Fibroblast of lung (primary cell): ENCODE measurements around the gene FYB2. TPM values are rescaled to one million over a fixed set of nuclear protein-coding genes. Genes with fewer than 3 reads are reported as not detected.
A peak's percentile ranks its signal among the peaks of the same experiment; 100 is the strongest.

Experiments
- DNase-seq, 2 donors: peaks; one replicate each; pipeline versions ENCODE4 v3.0.0 to v3.0.0-alpha.2; 2010; ENCODE audit warnings: low read depth in 2 of 2
- H2AFZ ChIP-seq: 2 replicates; pipeline ENCODE4 v1.5.1; 2012; ENCODE audit warnings: low read length, control low read depth, inconsistent platforms
- H3K27ac ChIP-seq: 2 replicates; pipeline ENCODE4 v1.5.1; 2011; ENCODE audit warnings: low read length, control low read depth; ENCODE audit not compliant: insufficient read depth
- H3K27me3 ChIP-seq: 2 replicates; pipeline ENCODE4 v1.5.1; 2011; ENCODE audit warnings: mild to moderate bottlenecking, low read length; ENCODE audit not compliant: control insufficient read depth, insufficient read depth
- H3K36me3 ChIP-seq: 2 replicates; pipeline ENCODE4 v1.5.1; 2011; ENCODE audit warnings: low read length; ENCODE audit not compliant: control insufficient read depth, insufficient read depth
- H3K4me1 ChIP-seq: 2 replicates; pipeline ENCODE4 v1.5.1; 2011; ENCODE audit warnings: low read length; ENCODE audit not compliant: control insufficient read depth, insufficient read depth; ENCODE audit errors: extremely low read depth
- H3K4me2 ChIP-seq: 2 replicates; pipeline ENCODE4 v1.5.1; 2011; ENCODE audit warnings: low read length, control low read depth; ENCODE audit not compliant: insufficient read depth; ENCODE audit errors: extremely low read depth
- H3K4me3 ChIP-seq, 4 experiments: fragments of 200-600 bp in 1 of 4; sonication (generic) in 1 of 4; replicated peaks in 1 of 4; 2 replicates each; pipeline ENCODE4 v1.5.1; 2011 to 2016; ENCODE audit warnings: low read length in 4 of 4, low read depth in 3 of 4, mild to moderate bottlenecking in 3 of 4, control low read depth in 2 of 4, inconsistent platforms in 1 of 4, mixed read lengths in 1 of 4; ENCODE audit not compliant: insufficient read depth in 1 of 4; ENCODE audit errors: control extremely low read depth in 1 of 4
- H3K79me2 ChIP-seq: 2 replicates; pipeline ENCODE4 v1.5.1; 2012; ENCODE audit warnings: mild to moderate bottlenecking, low read length, inconsistent platforms; ENCODE audit not compliant: control insufficient read depth, insufficient read depth
- H3K9ac ChIP-seq: 2 replicates; pipeline ENCODE4 v1.5.1; 2011; ENCODE audit warnings: mild to moderate bottlenecking, low read length, control low read depth; ENCODE audit not compliant: insufficient read depth
- H3K9me3 ChIP-seq: 2 replicates; pipeline ENCODE4 v1.5.1; 2012; ENCODE audit warnings: low read depth, low read length; ENCODE audit not compliant: control insufficient read depth, insufficient read depth
- H4K20me1 ChIP-seq: 2 replicates; pipeline ENCODE4 v1.5.1; 2011; ENCODE audit warnings: low read length; ENCODE audit not compliant: control insufficient read depth, insufficient read depth; ENCODE audit errors: extremely low read depth
- CTCF ChIP-seq, 2 donors: IDR thresholded peaks in 1 of 2; conservative IDR thresholded peaks in 1 of 2; 1 replicate in 1 of 2; 2 replicates in 1 of 2; pipeline ENCODE4 v1.5.1; 2011 to 2012; ENCODE audit warnings: low read length in 2 of 2, control low read depth in 1 of 2, inconsistent platforms in 1 of 2, low read depth in 1 of 2, mild to moderate bottlenecking in 1 of 2
- EZH2 ChIP-seq: IDR thresholded peaks from 2 replicates; pipeline ENCODE4 v1.5.1; 2012; ENCODE audit warnings: low read length, control low read depth, mild to moderate bottlenecking; ENCODE audit errors: missing control alignments
- polyA plus RNA-seq, 2 donors: library from polyadenylated mRNA; depleted of rRNA in 1 of 2; stranded (reverse) in 1 of 2; unstranded in 1 of 2; fragments of >200 nt; gene quantifications; 2 replicates each; pipeline ENCODE4 v1.2.1, GENCODE V29; 2011 to 2012; ENCODE audit warnings: missing spikeins in 1 of 2
- total RNA-seq: library from RNA; depleted of rRNA; stranded (reverse); fragments of >200 nt; gene quantifications from 2 replicates; pipeline ENCODE4 v1.2.1, GENCODE V29; 2014

The FYB2 gene
- total and polyA plus RNA-seq, 2 donors (not counting 1 experiment from before 2014, with no cell fraction given): not detected

DNA sequence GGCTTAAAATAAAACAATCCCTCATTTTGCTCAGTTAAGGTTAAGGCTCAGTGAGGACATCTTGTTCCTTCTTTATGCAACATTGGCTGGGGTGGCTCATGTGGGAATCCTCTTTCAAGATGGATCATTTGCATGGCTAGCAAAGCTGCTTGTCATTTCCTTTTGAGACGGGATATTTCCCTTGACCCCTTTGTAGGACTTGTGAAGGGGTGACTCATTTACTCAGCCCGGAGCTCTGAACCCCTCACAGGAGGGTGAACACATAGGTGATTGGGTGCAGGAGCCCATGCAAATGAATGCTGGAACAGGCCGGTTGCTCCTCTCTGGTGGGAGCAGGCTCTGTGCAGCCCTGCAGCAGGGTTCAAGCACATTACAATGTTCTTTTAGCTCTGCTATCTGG lies 19.6 kb upstream of the FYB2 start:
- Histone ChIP-seq H3K27me3 (no peaks in the 10 kb centered on the region), H3K4me3 (no peak overlapping the region), H3K9ac (no peak overlapping the region), H3K9me3 (no peaks in the 10 kb centered on the region), H3K4me2 (no peak overlapping the region), H3K27ac (no peak overlapping the region), H4K20me1 (no peaks in the 10 kb centered on the region), H3K4me1 (no peaks in the 10 kb centered on the region), H3K36me3 (no peaks in the 10 kb centered on the region), H3K79me2 (no peaks in the 10 kb centered on the region), H2AFZ (no peak overlapping the region)
- no peak for TF ChIP-seq EZH2
- no peak for TF ChIP-seq CTCF (conservative IDR thresholded peaks at IDR 0.05 in 1 of 2, IDR thresholded peaks at IDR 0.05 in 1 of 2; ENCODE audit: low read depth in 1 of 2, low read length in 2 of 2)
- peak; percentile 24 to 32 for DNase-seq

DNA sequence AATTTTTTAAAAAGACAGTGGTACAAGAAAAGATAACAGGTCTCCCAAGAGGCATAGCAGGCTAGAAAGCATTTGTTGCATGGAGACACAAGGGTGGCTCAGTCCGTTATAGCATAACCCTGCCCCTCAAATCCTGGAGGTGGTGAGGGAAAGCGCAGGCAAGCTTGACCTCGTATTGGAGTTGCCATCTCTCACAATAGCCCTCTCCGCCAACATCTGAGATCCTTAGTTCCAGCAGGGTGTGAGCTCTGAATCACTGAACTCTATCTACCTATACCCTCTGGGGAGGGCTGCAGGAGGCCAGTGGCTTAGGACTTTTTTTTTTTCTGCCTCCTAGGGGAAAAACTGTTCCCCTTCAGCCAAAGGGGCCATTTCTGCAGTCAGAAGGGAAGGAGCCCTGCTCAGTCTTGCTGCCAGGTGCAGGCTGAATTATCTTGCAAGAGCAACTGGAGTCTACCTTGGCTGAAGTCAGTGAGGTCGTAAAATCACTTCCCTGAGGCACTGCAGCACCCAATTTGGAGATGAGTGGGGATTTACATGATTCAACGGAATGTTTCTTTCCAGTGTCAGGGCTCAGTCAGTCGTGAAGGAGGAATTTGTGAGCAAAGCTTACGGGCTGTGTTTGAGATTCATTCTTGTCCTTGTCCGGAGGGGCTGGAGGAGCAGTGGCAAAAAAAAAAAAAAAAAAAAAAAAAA lies 18.2 kb upstream of the FYB2 start:
- DNase-seq: no peak
- no peak overlapping the region for H3K4me2 ChIP-seq
- H4K20me1 ChIP-seq: no peaks in the 10 kb centered on the region
- H3K4me3 ChIP-seq: no peak overlapping the region
- H3K4me1 ChIP-seq: peaks cover 3% of the 10 kb centered on the region
- no peaks in the 10 kb centered on the region for H3K79me2 ChIP-seq
- H2AFZ ChIP-seq: no peak overlapping the region
- TF ChIP-seq CTCF (conservative IDR thresholded peaks at IDR 0.05 in 1 of 2, IDR thresholded peaks at IDR 0.05 in 1 of 2; ENCODE audit: low read depth in 1 of 2, low read length in 2 of 2) (no peak), EZH2 (no peak)
- no peaks in the 10 kb centered on the region for H3K27me3 ChIP-seq
- H3K36me3 ChIP-seq: no peaks in the 10 kb centered on the region
- no peak overlapping the region for H3K9ac ChIP-seq
- no peaks in the 10 kb centered on the region for H3K9me3 ChIP-seq
- H3K27ac ChIP-seq: no peak overlapping the region

DNA sequence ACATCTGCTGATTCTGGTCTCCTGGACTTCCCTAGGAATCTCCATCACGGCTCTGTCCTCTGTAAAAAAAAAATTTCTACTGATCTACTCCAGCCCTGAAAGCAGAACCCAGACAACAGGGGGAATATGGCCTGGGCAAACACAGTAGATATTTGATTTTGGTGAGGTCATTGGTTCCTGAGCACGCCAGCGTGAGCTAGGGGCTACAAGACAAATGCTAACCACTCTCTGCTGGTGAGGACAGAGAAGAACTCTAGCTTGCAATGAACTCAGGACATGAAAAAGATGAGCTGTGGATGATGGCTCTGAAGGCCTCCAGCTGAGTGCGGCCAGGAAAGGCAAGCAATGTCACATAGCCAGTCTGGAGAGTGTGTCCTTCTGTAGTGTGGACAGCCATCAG lies 17.2 kb upstream of the FYB2 start:
- Histone ChIP-seq H4K20me1 (no peaks in the 10 kb centered on the region), H3K79me2 (no peaks in the 10 kb centered on the region), H3K4me3 (no peak overlapping the region), H3K9me3 (no peaks in the 10 kb centered on the region), H2AFZ (no peak overlapping the region), H3K4me2 (no peak overlapping the region), H3K27ac (no peak overlapping the region), H3K9ac (no peak overlapping the region), H3K36me3 (no peaks in the 10 kb centered on the region), H3K27me3 (no peaks in the 10 kb centered on the region), H3K4me1 (peaks cover 3% of the 10 kb centered on the region)
- DNase-seq: no peak
- TF ChIP-seq EZH2: no peak
- TF ChIP-seq CTCF (conservative IDR thresholded peaks at IDR 0.05 in 1 of 2, IDR thresholded peaks at IDR 0.05 in 1 of 2; ENCODE audit: low read depth in 1 of 2, low read length in 2 of 2): no peak
